LNCAP (cell line): ENCODE measurements around the gene GRIN2C.

ENCODE experiments used
- CTCF ChIP-seq: fragments of 450-650 bp; IDR thresholded peaks from 2 replicates; pipeline ENCODE4 v1.5.1; 2017; ENCODE audit warnings: mild to moderate bottlenecking

GRIN2C gene

GRCh38 chr17:74842599-74843351, 16.9 kb downstream of the GRIN2C start:
- peak; percentile 66 for TF ChIP-seq CTCF

- no peak for TF ChIP-seq CTCF
Measured at GRCh38 chr17:74842146-74842598, 17.5 kb downstream of the GRIN2C start.

GRCh38 chr17:74840989-74841666, 18.6 kb downstream of the GRIN2C start:
- TF ChIP-seq CTCF = no peak

GRCh38 chr17:74839990-74840852, 19.5 kb downstream of the GRIN2C start:
- TF ChIP-seq CTCF = no peak

GRCh38 chr17:74838274-74838673, 21.4 kb downstream of the GRIN2C start:
- TF ChIP-seq CTCF = no peak

GRCh38 chr17:74836691-74837467, 22.8 kb downstream of the GRIN2C start:
- no peak for TF ChIP-seq CTCF

GRCh38 chr17:74836191-74836590, 23.5 kb downstream of the GRIN2C start:
- no peak for TF ChIP-seq CTCF
